OCI-LY1 (cell line): ENCODE data around the gene CEP78.

ENCODE experiments used
- CTCF ChIP-seq: fragments of 200-600 bp; sonication (generic), shearing (Covaris generic); IDR thresholded peaks from 2 replicates; pipeline ENCODE4 v1.5.1; 2017; ENCODE audit warnings: mild to moderate bottlenecking, antibody characterized with exemption, low read length, moderate library complexity, mixed read lengths
- EZH2 ChIP-seq: fragments of 200-600 bp; sonication (generic), shearing (Covaris generic); IDR thresholded peaks from 2 replicates; pipeline ENCODE4 v1.8.0; 2017; ENCODE audit warnings: borderline replicate concordance, mixed run types, mild to moderate bottlenecking, antibody characterized with exemption, low read length, moderate library complexity, mixed read lengths

GRCh38 chr9:78212868-78213267 is 23.0 kb upstream of the CEP78 start:
- TF ChIP-seq CTCF: no peak
- TF ChIP-seq EZH2: no peak
